ENCODE measurements around the gene ST7L.

The ST7L gene

DNA sequence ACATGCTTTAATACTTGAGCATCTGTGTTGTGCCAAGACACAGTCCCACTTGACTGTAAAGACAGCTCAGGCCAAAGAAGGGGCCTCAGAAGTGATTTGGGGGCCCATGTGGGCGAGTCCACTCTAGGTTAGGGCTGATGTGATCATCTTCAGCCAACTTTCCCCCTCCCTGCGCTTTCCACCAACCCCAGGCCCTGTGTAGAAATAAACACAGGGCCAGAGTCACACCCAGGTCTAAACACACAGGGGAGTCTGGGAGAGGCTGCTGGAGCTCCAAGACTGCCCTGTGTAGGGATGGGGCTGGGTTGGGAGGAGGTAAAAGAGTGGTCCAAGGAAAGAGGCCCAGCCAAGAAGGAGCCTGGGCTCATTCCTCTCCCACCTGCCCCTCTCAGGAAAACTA lies 112.6 kb downstream of the ST7L start:
- no peak for DNase-seq (ENCODE audit: low read depth)
- TF ChIP-seq CTCF (IDR thresholded peaks at IDR 0.05; ENCODE audit: control insufficient read depth, insufficient read depth, low read depth, low read length, missing control alignments): no peak
- no peak overlapping the region for H3K4me3 ChIP-seq (ENCODE audit: control insufficient read depth, low read depth, low read length)

DNA sequence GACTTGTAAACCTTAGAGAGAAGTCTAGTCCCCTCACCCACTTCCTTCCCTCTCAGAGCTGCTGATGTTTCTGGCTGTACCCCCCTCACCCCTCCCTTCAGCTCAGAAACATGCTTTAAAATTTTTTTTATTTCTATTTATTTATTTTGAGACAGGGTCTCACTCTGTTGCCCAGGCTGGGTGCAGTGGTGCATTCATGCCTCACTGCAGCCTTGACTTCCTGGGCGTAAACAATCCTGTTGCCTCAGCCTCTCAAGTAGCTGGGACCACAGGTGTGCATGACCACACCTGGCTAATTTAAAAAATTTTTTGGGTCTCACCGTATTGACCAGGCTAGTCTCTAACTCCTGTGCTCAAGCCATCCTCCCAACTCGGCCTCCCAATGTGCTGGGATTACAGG lies 113.1 kb downstream of the ST7L start:
- no peak overlapping the region for H3K4me3 ChIP-seq (ENCODE audit: control insufficient read depth, low read depth, low read length)
- no peak for TF ChIP-seq CTCF (IDR thresholded peaks at IDR 0.05; ENCODE audit: control insufficient read depth, insufficient read depth, low read depth, low read length, missing control alignments)
- no peak for DNase-seq (ENCODE audit: low read depth)

DNA sequence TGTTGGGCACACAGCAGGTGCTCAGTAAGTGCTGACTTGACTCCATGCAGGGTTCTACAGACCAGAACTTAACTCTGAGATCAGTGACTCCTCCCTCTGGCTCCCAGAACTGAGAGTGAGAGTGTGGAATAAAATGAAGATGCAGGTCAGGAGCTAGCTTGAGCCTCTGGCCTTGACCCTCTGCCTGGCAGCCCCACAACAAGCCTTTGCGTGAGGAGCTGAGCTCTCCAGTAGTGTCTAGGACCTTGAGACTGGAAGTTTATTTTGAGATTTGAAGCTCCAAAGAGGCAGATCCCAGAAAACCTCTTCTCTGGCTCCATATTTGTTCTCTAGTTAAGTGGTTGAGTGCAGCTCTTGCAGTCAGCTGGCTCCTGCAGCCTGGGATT lies 113.5 kb downstream of the ST7L start:
- H3K4me3 ChIP-seq (ENCODE audit: control insufficient read depth, low read depth, low read length): no peak overlapping the region
- TF ChIP-seq CTCF (IDR thresholded peaks at IDR 0.05; ENCODE audit: control insufficient read depth, insufficient read depth, low read depth, low read length, missing control alignments): no peak
- DNase-seq (ENCODE audit: low read depth): no peak

DNA sequence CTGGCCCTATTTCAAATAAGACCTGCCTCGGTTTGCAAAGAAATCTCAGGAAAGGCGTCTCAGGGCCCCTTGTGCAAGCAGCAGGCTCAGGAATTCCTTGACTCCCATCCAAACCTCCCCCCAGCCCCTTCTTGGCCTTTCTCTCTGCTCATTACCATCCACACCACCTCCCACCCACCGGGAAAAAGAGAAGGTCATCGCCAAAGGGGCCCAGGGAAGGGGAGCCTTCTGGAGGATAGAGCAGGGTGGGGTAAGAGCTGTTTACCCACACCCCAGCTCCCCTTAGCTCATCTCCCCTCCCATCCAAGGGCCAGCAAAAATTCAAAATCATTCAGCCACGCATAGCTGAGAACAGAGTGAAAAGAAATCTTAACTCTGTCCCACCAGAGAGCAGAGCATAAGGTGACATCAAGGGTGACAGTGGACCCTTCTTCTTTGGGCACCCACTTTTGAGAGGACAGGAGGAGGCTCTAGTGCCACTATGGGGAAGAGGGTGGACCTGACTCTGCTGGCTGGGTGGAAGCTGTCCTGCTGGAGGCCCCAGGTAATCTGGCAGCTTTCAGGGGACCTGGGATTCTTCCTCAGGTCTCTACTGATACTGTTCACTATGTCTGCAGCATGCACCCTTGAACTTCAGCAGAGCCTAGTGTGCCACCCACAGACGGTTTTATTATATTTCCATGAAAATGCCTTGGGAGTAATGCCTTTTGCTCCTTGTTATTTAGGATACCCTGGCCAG lies 114.1 kb downstream of the ST7L start:
- DNase-seq (ENCODE audit: low read depth): no peak

GRCh38 chr1:112504001-112504660 lies 114.8 kb downstream of the ST7L start:
- no peak for DNase-seq (ENCODE audit: low read depth)
- no peak for TF ChIP-seq CTCF (IDR thresholded peaks at IDR 0.05; ENCODE audit: control insufficient read depth, insufficient read depth, low read depth, low read length, missing control alignments)
- H3K4me3 ChIP-seq (ENCODE audit: control insufficient read depth, low read depth, low read length): no peak overlapping the region

More for the DNA sequence above, 114.1 kb downstream of the ST7L start:
- H3K4me3 ChIP-seq (ENCODE audit: control insufficient read depth, low read depth, low read length): no peak overlapping the region
- no peak for TF ChIP-seq CTCF (IDR thresholded peaks at IDR 0.05; ENCODE audit: control insufficient read depth, insufficient read depth, low read depth, low read length, missing control alignments)

DNA sequence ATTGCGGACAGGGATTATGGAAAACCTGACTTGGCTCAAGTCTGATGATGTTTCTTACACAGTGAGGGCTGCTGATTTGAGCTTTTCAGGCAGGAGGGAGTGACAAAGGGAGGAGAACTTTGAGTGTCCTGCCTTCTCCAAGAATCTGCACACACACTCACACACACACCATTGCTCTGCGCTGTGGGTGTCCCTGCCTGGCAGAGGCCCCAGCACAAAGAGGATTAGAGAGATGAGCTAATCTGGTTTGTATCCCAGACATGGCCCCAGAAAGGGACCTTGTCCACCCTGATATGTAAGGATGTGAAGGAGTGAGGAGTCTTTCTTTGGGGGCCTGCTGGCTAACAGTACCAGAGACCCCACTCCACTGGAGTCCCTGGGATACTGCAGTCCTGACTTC lies 116.1 kb downstream of the ST7L start:
- H3K4me3 ChIP-seq (ENCODE audit: control insufficient read depth, low read depth, low read length): no peak overlapping the region
- DNase-seq (ENCODE audit: low read depth): no peak
- TF ChIP-seq CTCF (IDR thresholded peaks at IDR 0.05; ENCODE audit: control insufficient read depth, insufficient read depth, low read depth, low read length, missing control alignments): no peak
